Measurements from ENCODE around the gene PIP5K1B. TPM values are rescaled to one million over a fixed set of nuclear protein-coding genes. Genes with fewer than 3 reads are reported as not detected.

The PIP5K1B gene
- total RNA-seq, 1 experiment from 2014 or later, result 2.5 TPM

- H3K4me3 Mint-ChIP-seq, result no peak overlapping the region
- H2AK5ac ChIP-seq (ENCODE audit: insufficient read length, low read length), result no peak overlapping the region
These were observed 313.7 kb downstream of the PIP5K1B start for GRCh38 chr9:69018737-69019136.

More at GRCh38 chr9:69018737-69019136, 313.7 kb downstream of the PIP5K1B start:
- Histone ChIP-seq H3K79me2 (ENCODE audit: insufficient read depth, low read length) (no peaks in the 10 kb centered on the region), H3K18ac (ENCODE audit: insufficient read length, low read depth, low read length) (no peak overlapping the region), H3K27me3 (ENCODE audit: insufficient read depth, low read length) (no peaks in the 10 kb centered on the region), H3T11ph (ENCODE audit: low read length) (no peak overlapping the region), H3K9ac (ENCODE audit: extremely low read depth, insufficient read length, low read length) (no peak overlapping the region), H4K5ac (ENCODE audit: insufficient read length, low read depth, low read length) (no peak overlapping the region), H2BK12ac (ENCODE audit: insufficient read length, low read depth, low read length) (no peak overlapping the region), H2BK20ac (ENCODE audit: low read depth, low read length, poor library complexity, severe bottlenecking) (no peak overlapping the region), H3K27ac (ENCODE audit: insufficient read length, low read depth, low read length) (no peak overlapping the region), H4K91ac (ENCODE audit: insufficient read length, low read depth, low read length) (no peak overlapping the region), H3K79me1 (ENCODE audit: insufficient read depth, low read depth, low read length, poor library complexity, severe bottlenecking) (no peaks in the 10 kb centered on the region), H3K4me2 (ENCODE audit: insufficient read depth, insufficient read length, low read length) (no peak overlapping the region), H3K56ac (ENCODE audit: insufficient read length, low read depth, low read length) (no peak overlapping the region), H2BK5ac (ENCODE audit: insufficient read length, low read length) (no peak overlapping the region), H3K23ac (ENCODE audit: insufficient read length, low read depth, low read length) (no peak overlapping the region), H3K23me2 (ENCODE audit: insufficient read length, low read depth, low read length, poor library complexity, severe bottlenecking) (no peaks in the 10 kb centered on the region), H4K8ac (replicated peaks; ENCODE audit: insufficient read length, low read depth, low read length) (no peak overlapping the region), H4K20me1 (ENCODE audit: control insufficient read depth, insufficient read depth, insufficient read length) (no peaks in the 10 kb centered on the region), H3K9me3 (ENCODE audit: control insufficient read depth, low read depth, low read length) (no peaks in the 10 kb centered on the region), H2BK15ac (ENCODE audit: low read depth, low read length) (no peak overlapping the region), H2AFZ (ENCODE audit: low read length) (no peak overlapping the region), H3K14ac (ENCODE audit: insufficient read depth, low read length) (no peak overlapping the region), H3K4me1 (ENCODE audit: insufficient read depth, low read length) (peaks cover 3% of the 10 kb centered on the region; the same call in 1 of the 2 replicates), H3K4ac (ENCODE audit: low read depth, low read length) (no peak overlapping the region), H2BK120ac (ENCODE audit: low read depth, low read length, poor library complexity, severe bottlenecking) (no peak overlapping the region)
- TF ChIP-seq, protein P1, sequence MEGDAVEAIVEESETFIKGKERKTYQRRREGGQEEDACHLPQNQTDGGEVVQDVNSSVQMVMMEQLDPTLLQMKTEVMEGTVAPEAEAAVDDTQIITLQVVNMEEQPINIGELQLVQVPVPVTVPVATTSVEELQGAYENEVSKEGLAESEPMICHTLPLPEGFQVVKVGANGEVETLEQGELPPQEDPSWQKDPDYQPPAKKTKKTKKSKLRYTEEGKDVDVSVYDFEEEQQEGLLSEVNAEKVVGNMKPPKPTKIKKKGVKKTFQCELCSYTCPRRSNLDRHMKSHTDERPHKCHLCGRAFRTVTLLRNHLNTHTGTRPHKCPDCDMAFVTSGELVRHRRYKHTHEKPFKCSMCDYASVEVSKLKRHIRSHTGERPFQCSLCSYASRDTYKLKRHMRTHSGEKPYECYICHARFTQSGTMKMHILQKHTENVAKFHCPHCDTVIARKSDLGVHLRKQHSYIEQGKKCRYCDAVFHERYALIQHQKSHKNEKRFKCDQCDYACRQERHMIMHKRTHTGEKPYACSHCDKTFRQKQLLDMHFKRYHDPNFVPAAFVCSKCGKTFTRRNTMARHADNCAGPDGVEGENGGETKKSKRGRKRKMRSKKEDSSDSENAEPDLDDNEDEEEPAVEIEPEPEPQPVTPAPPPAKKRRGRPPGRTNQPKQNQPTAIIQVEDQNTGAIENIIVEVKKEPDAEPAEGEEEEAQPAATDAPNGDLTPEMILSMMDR (conservative IDR thresholded peaks at IDR 0.05), result no peak
- H3K27me3 Mint-ChIP-seq (ENCODE audit: low read depth), result no peaks in the 10 kb centered on the region
- peaks cover 0 to 7% (median 3%) of the 10 kb centered on the region in 3 experiments; a peak in 3 of 7 replicates for H3K36me3 Mint-ChIP-seq (ENCODE audit: insufficient read depth in 1 of 3, low read depth in 3 of 3)
- no peak overlapping the region for H3K27ac Mint-ChIP-seq
- WGBS (ENCODE audit: extremely low coverage, insufficient read length, low lambda C conversion rate), result no CpG with 5 or more reads among the region's 5 CpGs
- peaks cover 3 to 4% of the 10 kb centered on the region in 2 experiments for H3K9me3 Mint-ChIP-seq
- no peak for DNase-seq
- peaks cover 27 to 46% of the 10 kb centered on the region in 2 experiments for H3K4me1 Mint-ChIP-seq
